Suprapubic skin (tissue), 3 donors: ENCODE data around the gene DMAC2.

Experiments used
- EP300 ChIP-seq: sonication (generic); formaldehyde crosslinking; IDR thresholded peaks from one replicate; pipeline ENCODE4 v1.6.1; 2017; ENCODE audit warnings: antibody characterized with exemption
- POLR2A ChIP-seq, 2 donors: fragments of 450-650 bp; IDR thresholded peaks; one replicate each; pipeline ENCODE4 v1.6.1; 2017; ENCODE audit warnings: antibody characterized with exemption in 2 of 2, mild to moderate bottlenecking in 2 of 2, moderate library complexity in 2 of 2
- TF ChIP-seq, protein P1 (sequence below), 2 donors: fragments of 200-600 bp in 1 of 2; fragments of 450-650 bp in 1 of 2; sonication (generic) in 1 of 2; IDR thresholded peaks; one replicate each; pipeline ENCODE4 v1.5.1; 2016 to 2019; ENCODE audit warnings: antibody characterized with exemption in 2 of 2, mild to moderate bottlenecking in 1 of 2, moderate library complexity in 1 of 2

DNA sequence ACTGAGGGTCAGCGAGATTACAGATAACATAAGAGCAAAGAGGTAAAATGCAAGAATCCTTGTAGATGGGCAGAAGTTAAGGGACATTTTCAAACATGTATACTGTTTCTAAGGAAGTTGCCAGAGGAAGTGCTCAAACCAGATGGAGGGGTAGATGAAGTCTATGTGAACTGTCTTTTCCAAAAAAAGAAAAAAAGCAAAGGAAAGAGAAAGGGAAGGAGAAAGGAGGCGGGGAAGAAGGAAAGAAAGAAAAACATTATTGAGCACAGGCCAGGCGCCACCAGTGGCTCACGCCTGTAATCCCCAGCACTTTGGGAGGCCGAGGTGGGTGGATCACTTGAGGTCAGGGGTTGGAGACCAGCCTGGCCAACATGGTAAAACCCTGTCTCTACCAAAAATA, 5.3 kb downstream of the DMAC2 start:
- TF ChIP-seq, protein P1, sequence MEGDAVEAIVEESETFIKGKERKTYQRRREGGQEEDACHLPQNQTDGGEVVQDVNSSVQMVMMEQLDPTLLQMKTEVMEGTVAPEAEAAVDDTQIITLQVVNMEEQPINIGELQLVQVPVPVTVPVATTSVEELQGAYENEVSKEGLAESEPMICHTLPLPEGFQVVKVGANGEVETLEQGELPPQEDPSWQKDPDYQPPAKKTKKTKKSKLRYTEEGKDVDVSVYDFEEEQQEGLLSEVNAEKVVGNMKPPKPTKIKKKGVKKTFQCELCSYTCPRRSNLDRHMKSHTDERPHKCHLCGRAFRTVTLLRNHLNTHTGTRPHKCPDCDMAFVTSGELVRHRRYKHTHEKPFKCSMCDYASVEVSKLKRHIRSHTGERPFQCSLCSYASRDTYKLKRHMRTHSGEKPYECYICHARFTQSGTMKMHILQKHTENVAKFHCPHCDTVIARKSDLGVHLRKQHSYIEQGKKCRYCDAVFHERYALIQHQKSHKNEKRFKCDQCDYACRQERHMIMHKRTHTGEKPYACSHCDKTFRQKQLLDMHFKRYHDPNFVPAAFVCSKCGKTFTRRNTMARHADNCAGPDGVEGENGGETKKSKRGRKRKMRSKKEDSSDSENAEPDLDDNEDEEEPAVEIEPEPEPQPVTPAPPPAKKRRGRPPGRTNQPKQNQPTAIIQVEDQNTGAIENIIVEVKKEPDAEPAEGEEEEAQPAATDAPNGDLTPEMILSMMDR (IDR thresholded peaks at IDR 0.05), result no peak
- TF ChIP-seq POLR2A (IDR thresholded peaks at IDR 0.05), result no peak
- TF ChIP-seq EP300, result no peak
